ENCODE measurements around the gene IP6K3.

The IP6K3 gene

GRCh38 chr6:33777398-33778388, 31.0 kb upstream of the IP6K3 start:
- no peak overlapping the region for H3K4me3 ChIP-seq (replicated peaks; ENCODE audit: low read depth, low read length)
- no peak for TF ChIP-seq CTCF (IDR thresholded peaks at IDR 0.05; ENCODE audit: low read length, missing control alignments)
- DNase-seq (ENCODE audit: low read depth) = no peak

- TF ChIP-seq CTCF (IDR thresholded peaks at IDR 0.05; ENCODE audit: low read length, missing control alignments) = no peak
- H3K4me3 ChIP-seq (replicated peaks; ENCODE audit: low read depth, low read length) = no peak overlapping the region
- DNase-seq (ENCODE audit: low read depth) = no peak
Observed at GRCh38 chr6:33776764-33777163, 30.1 kb upstream of the IP6K3 start.

- no peak overlapping the region for H3K4me3 ChIP-seq (replicated peaks; ENCODE audit: low read depth, low read length)
- TF ChIP-seq CTCF (IDR thresholded peaks at IDR 0.05; ENCODE audit: low read length, missing control alignments) = no peak
- no peak for DNase-seq (ENCODE audit: low read depth)
Observed at GRCh38 chr6:33776186-33776585, 29.5 kb upstream of the IP6K3 start.

GRCh38 chr6:33774774-33775173, 28.1 kb upstream of the IP6K3 start:
- TF ChIP-seq CTCF (IDR thresholded peaks at IDR 0.05; ENCODE audit: low read length, missing control alignments) = no peak
- DNase-seq (ENCODE audit: low read depth) = no peak
- H3K4me3 ChIP-seq (replicated peaks; ENCODE audit: low read depth, low read length) = no peak overlapping the region

GRCh38 chr6:33772902-33773472, 26.3 kb upstream of the IP6K3 start:
- no peak for DNase-seq (ENCODE audit: low read depth)

GRCh38 chr6:33772082-33772830, 25.6 kb upstream of the IP6K3 start:
- H3K4me3 ChIP-seq (replicated peaks; ENCODE audit: low read depth, low read length) = no peak overlapping the region
- TF ChIP-seq CTCF (IDR thresholded peaks at IDR 0.05; ENCODE audit: low read length, missing control alignments) = no peak
- DNase-seq (ENCODE audit: low read depth) = peak; percentile 26

More at GRCh38 chr6:33772902-33773472, 26.3 kb upstream of the IP6K3 start:
- no peak for TF ChIP-seq CTCF (IDR thresholded peaks at IDR 0.05; ENCODE audit: low read length, missing control alignments)
- no peak overlapping the region for H3K4me3 ChIP-seq (replicated peaks; ENCODE audit: low read depth, low read length)

Data from fibroblast of pulmonary artery (primary cell).